B cell (primary cell): Measurements from ENCODE around the gene EHD2. TPM values are rescaled to one million over a fixed set of nuclear protein-coding genes. Genes with fewer than 3 reads are reported as not detected.

Experiments used
- ATAC-seq: fragments of 200-7000 bp; cut with Tn5 transposase; one replicate; pipeline ENCODE4 v1.10.0; 2021; ENCODE audit warnings: low read depth, mild to moderate bottlenecking, moderate number of reproducible peaks, moderate library complexity
- CTCF ChIA-PET: fragments of 350-600 bp; sonication (Branson Sonifier 250); formaldehyde crosslinking; loops from one replicate; lab custom pipeline; 2021; ENCODE audit warnings: antibody characterized with exemption, inconsistent platforms; lab: Charles Lee
- POLR2A ChIA-PET: fragments of 350-600 bp; sonication (Branson Sonifier 250); formaldehyde crosslinking; loops from one replicate; lab custom pipeline; 2021; ENCODE audit warnings: antibody characterized with exemption; lab: Charles Lee
- DNase-seq: peaks from one replicate; pipeline ENCODE4 v3.0.0; 2013
- H2AFZ ChIP-seq: 2 replicates; pipeline ENCODE4 v1.6.1; 2012; ENCODE audit warnings: mild to moderate bottlenecking, low read depth, low read length; ENCODE audit not compliant: insufficient read depth, poor library complexity, severe bottlenecking
- H3K27ac ChIP-seq, 2 donors: 1 replicate in 1 of 2; 2 replicates in 1 of 2; pipeline ENCODE4 v1.5.1; 2012 to 2013; ENCODE audit warnings: low read length in 2 of 2, mild to moderate bottlenecking in 2 of 2, moderate library complexity in 1 of 2
- H3K27me3 ChIP-seq, 4 experiments: fragments of 200-600 bp in 1 of 4; sonication (generic) in 1 of 4; replicated peaks in 1 of 4; 1 replicate in 2 of 4; 2 replicates in 2 of 4; pipeline versions ENCODE4 v1.6.1 to v1.7.0; 2013 to 2016; ENCODE audit warnings: low read length in 3 of 4, mild to moderate bottlenecking in 2 of 4, mixed read lengths in 1 of 4, moderate library complexity in 1 of 4; ENCODE audit not compliant: insufficient read depth in 4 of 4, control insufficient read depth in 3 of 4; ENCODE audit errors: control extremely low read depth in 1 of 4
- H3K36me3 ChIP-seq, 2 experiments: replicated peaks in 1 of 2; 1 replicate in 1 of 2; 2 replicates in 1 of 2; pipeline versions ENCODE4 v1.6.1 to v1.7.1; 2013; ENCODE audit warnings: low read length in 1 of 2; ENCODE audit not compliant: insufficient read depth in 2 of 2, control insufficient read depth in 1 of 2; ENCODE audit errors: control extremely low read depth in 1 of 2, extremely low read depth in 1 of 2
- H3K4me1 ChIP-seq, 2 donors: fragments of 200-600 bp in 1 of 2; sonication (generic) in 1 of 2; 1 replicate in 1 of 2; 2 replicates in 1 of 2; pipeline versions ENCODE4 v1.5.1 to v1.6.1; 2013 to 2017; ENCODE audit warnings: low read length in 2 of 2; ENCODE audit not compliant: control insufficient read depth in 2 of 2, insufficient read depth in 2 of 2
- H3K4me2 ChIP-seq: replicated peaks from 2 replicates; pipeline ENCODE3; 2012; ENCODE audit warnings: mild to moderate bottlenecking, low read depth, low read length; ENCODE audit not compliant: poor library complexity, severe bottlenecking
- H3K4me3 ChIP-seq, 5 experiments: fragments of 200-600 bp in 1 of 5; sonication (generic) in 1 of 5; 1 replicate in 3 of 5; 2 replicates in 2 of 5; pipeline versions ENCODE4 v1.5.1 to v1.7.0; 2011 to 2016; ENCODE audit warnings: low read length in 4 of 5, mild to moderate bottlenecking in 4 of 5, low read depth in 2 of 5, control low read depth in 1 of 5, moderate library complexity in 1 of 5; ENCODE audit not compliant: insufficient read depth in 1 of 5; ENCODE audit errors: control extremely low read depth in 1 of 5, extremely low read depth in 1 of 5
- H3K79me2 ChIP-seq: fragments of 200-600 bp; sonication (generic); one replicate; pipeline ENCODE4 v1.6.0; 2016; ENCODE audit warnings: low read length; ENCODE audit not compliant: control insufficient read depth, insufficient read depth
- H3K9ac ChIP-seq: fragments of 200-600 bp; sonication (generic); 2 replicates; pipeline ENCODE4 v1.6.1; 2017; ENCODE audit warnings: mild to moderate bottlenecking, low read length, moderate library complexity
- H3K9me3 ChIP-seq, 3 donors: one replicate each; pipeline versions ENCODE4 v1.6.1 to v1.7.1; 2013; ENCODE audit warnings: low read length in 2 of 3; ENCODE audit not compliant: control insufficient read depth in 2 of 3, insufficient read depth in 1 of 3; ENCODE audit errors: control extremely low read depth in 1 of 3
- H4K20me1 ChIP-seq: 2 replicates; pipeline ENCODE4 v1.6.0; 2012; ENCODE audit warnings: mild to moderate bottlenecking, low read length; ENCODE audit not compliant: insufficient read depth, control insufficient read depth, poor library complexity, severe bottlenecking
- H3K27ac Mint-ChIP-seq: one replicate; pipeline ENCODE4 v1.8.0; 2021; ENCODE audit warnings: mixed read lengths
- H3K27me3 Mint-ChIP-seq: one replicate; pipeline ENCODE4 v1.8.0; 2021; ENCODE audit warnings: mixed read lengths
- H3K4me1 Mint-ChIP-seq: one replicate; pipeline ENCODE4 v1.8.0; 2021; ENCODE audit warnings: mixed read lengths
- H3K4me3 Mint-ChIP-seq: one replicate; pipeline ENCODE4 v1.8.0; 2021; ENCODE audit warnings: mixed read lengths
- H3K9me3 Mint-ChIP-seq: one replicate; pipeline ENCODE4 v1.8.0; 2022; ENCODE audit warnings: mixed read lengths; ENCODE audit not compliant: insufficient read depth
- EZH2 ChIP-seq: IDR thresholded peaks from 2 replicates; pipeline ENCODE4 v1.6.1; 2012; ENCODE audit warnings: borderline replicate concordance, low read depth, mild to moderate bottlenecking, moderate library complexity, low read length; ENCODE audit not compliant: insufficient read depth, poor library complexity, severe bottlenecking
- WGBS: methylation state at CpG from one replicate; pipeline ENCODE4 v1.1.5; 2013; ENCODE audit warnings: missing lambda C conversion rate; ENCODE audit not compliant: insufficient coverage; 5-methylcytosine and 5-hydroxymethylcytosine counted together
- intact Hi-C: fragments of 100-400 bp; cut with micrococcal nuclease; formaldehyde crosslinking; loops from one replicate; pipeline ENCODE4 v1.10.0; 2022
- polyA plus RNA-seq: library from polyadenylated mRNA; depleted of rRNA; stranded (reverse); fragments of >200 nt; gene quantifications from 2 replicates; pipeline ENCODE4 v1.2.3, GENCODE V29; 2012
- total RNA-seq, 2 donors: library from RNA; stranded (reverse); fragments of 120-200 nt in 1 of 2; gene quantifications; 1 replicate in 1 of 2; 2 replicates in 1 of 2; pipeline versions ENCODE4 v1.2.3 to v1.2.4, GENCODE V29; 2013 to 2022
- TF ChIP-seq, protein P1 (sequence below): fragments of 200-600 bp; IDR thresholded peaks from one replicate; pipeline ENCODE4 v1.8.0; 2022; ENCODE audit warnings: antibody characterized with exemption, mild to moderate bottlenecking

EHD2 gene
- total and polyA plus RNA-seq, 2 donors (not counting 1 experiment from before 2014, with no cell fraction given): not detected

DNA sequence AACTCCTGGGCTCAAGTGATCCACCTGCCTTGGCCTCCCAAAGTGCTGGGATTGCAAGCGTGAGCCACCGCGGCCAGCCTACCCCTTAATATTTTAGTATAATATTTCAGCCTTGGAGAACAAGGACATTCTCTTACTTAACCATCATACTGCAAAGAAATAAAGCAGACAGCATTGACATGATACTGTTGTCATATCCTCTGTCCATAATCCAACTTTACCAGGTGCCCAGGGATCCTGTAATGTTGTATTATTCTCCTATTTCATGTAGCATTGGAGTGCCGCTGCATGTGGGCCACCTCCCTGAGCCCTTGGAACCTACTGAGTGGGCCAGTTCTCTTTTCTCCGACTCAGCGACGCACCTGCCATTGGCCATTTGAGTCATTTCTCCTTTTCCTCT lies 21.4 kb upstream of the EHD2 start:
- no peak overlapping the region for H3K27ac Mint-ChIP-seq
- WGBS: 85% methylated on average over 4 of the region's 7 CpGs
- H3K9me3 ChIP-seq: no peaks in the 10 kb centered on the region

GRCh38 chr19:47693489-47693888 lies 19.7 kb upstream of the EHD2 start:
- H3K4me3 Mint-ChIP-seq: no peak overlapping the region
- ATAC-seq (no peak), DNase-seq (no peak)
- no peak overlapping the region for H3K27ac Mint-ChIP-seq
- no peaks in the 10 kb centered on the region for H3K27me3 Mint-ChIP-seq
- H3K9ac ChIP-seq: no peak overlapping the region
- H3K4me2 ChIP-seq: no peak overlapping the region
- ChIA-PET CTCF (no interaction called here), POLR2A (no interaction called here)
- H3K9me3 Mint-ChIP-seq: no peaks in the 10 kb centered on the region
- no peak overlapping the region for H3K4me3 ChIP-seq
- over 99% methylated on average over 10 of the region's 17 CpGs for WGBS
- H3K9me3 ChIP-seq: no peaks in the 10 kb centered on the region
- H3K27me3 ChIP-seq: no peaks in the 10 kb centered on the region
- TF ChIP-seq, protein P1, sequence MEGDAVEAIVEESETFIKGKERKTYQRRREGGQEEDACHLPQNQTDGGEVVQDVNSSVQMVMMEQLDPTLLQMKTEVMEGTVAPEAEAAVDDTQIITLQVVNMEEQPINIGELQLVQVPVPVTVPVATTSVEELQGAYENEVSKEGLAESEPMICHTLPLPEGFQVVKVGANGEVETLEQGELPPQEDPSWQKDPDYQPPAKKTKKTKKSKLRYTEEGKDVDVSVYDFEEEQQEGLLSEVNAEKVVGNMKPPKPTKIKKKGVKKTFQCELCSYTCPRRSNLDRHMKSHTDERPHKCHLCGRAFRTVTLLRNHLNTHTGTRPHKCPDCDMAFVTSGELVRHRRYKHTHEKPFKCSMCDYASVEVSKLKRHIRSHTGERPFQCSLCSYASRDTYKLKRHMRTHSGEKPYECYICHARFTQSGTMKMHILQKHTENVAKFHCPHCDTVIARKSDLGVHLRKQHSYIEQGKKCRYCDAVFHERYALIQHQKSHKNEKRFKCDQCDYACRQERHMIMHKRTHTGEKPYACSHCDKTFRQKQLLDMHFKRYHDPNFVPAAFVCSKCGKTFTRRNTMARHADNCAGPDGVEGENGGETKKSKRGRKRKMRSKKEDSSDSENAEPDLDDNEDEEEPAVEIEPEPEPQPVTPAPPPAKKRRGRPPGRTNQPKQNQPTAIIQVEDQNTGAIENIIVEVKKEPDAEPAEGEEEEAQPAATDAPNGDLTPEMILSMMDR: no peak
- no peak for TF ChIP-seq EZH2
- peaks cover 0 to 20% of the 10 kb centered on the region in 2 experiments for H3K36me3 ChIP-seq
- H3K27ac ChIP-seq: no peak overlapping the region
- no peaks in the 10 kb centered on the region for H3K79me2 ChIP-seq
- intact Hi-C loops: no loop called here
- no peak overlapping the region for H2AFZ ChIP-seq
- peaks cover 24% of the 10 kb centered on the region for H4K20me1 ChIP-seq
- H3K4me1 Mint-ChIP-seq: no peaks in the 10 kb centered on the region
- H3K4me1 ChIP-seq: no peaks in the 10 kb centered on the region

More for the DNA sequence above, 21.4 kb upstream of the EHD2 start:
- H3K4me3 Mint-ChIP-seq: no peak overlapping the region
- no peaks in the 10 kb centered on the region for H3K27me3 Mint-ChIP-seq
- H3K9me3 Mint-ChIP-seq: no peaks in the 10 kb centered on the region
- Histone ChIP-seq H2AFZ (no peak overlapping the region), H3K27ac (no peak overlapping the region), H4K20me1 (peaks cover 14% of the 10 kb centered on the region), H3K4me3 (no peak overlapping the region), H3K36me3 (peaks cover 0 to 15% of the 10 kb centered on the region in 2 experiments), H3K4me2 (no peak overlapping the region), H3K27me3 (no peaks in the 10 kb centered on the region), H3K9ac (no peak overlapping the region), H3K4me1 (no peaks in the 10 kb centered on the region), H3K79me2 (no peaks in the 10 kb centered on the region)
- H3K4me1 Mint-ChIP-seq: no peaks in the 10 kb centered on the region
- ChIA-PET POLR2A (no interaction called here), CTCF (no interaction called here)
- no peak for DNase-seq
- ATAC-seq: no peak
- intact Hi-C loops: no loop called here
- TF ChIP-seq EZH2: no peak
- TF ChIP-seq, protein P1: no peak
